ENCODE data around the gene PAFAH2. TPM values are rescaled to one million over a fixed set of nuclear protein-coding genes. Genes with fewer than 3 reads are reported as not detected.

PAFAH2 gene
- total RNA-seq, 1 experiment from 2014 or later: 6.7 TPM

DNA sequence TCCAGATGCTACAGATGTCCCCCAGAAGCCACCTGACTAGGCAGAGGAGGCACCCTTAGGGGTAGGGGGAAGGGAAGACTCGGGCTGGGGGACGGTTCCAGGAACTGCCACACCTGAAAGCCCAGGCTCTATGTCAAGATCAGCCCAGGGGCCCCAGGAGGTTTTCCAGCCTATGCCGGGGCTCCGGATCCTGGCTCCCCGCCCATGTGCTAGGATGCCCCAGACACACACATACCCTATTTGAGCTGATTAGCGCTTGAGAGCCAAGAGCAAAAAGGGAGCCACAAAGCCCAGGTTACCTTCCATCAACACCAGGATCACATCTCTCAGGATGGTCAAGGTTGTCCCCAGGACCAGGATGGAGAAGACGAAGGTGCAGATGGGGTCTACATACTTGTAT is 43.5 kb upstream of the PAFAH2 start:
- intact Hi-C loops (cut with micrococcal nuclease; ENCODE audit: unreplicated experiment): no loop called here
- Histone ChIP-seq H3K9me3 (ENCODE audit: low read depth, low read length, poor library complexity, severe bottlenecking) (no peaks in the 10 kb centered on the region), H3K4me1 (ENCODE audit: insufficient read depth, low read length, poor library complexity, severe bottlenecking) (no peaks in the 10 kb centered on the region), H3K27ac (ENCODE audit: low read depth, low read length, poor library complexity, severe bottlenecking) (no peak overlapping the region), H3K4me3 (ENCODE audit: low read depth, low read length, poor library complexity, severe bottlenecking) (no peak overlapping the region), H3K36me3 (ENCODE audit: insufficient read depth, low read length, poor library complexity, severe bottlenecking) (no peaks in the 10 kb centered on the region), H3K27me3 (replicated peaks; ENCODE audit: insufficient read depth, low read depth, low read length, poor library complexity) (peaks cover 43% of the 10 kb centered on the region)
- TF ChIP-seq CTCF (conservative IDR thresholded peaks at IDR 0.05; ENCODE audit: low read depth, low read length) (no peak), EZH2 (IDR thresholded peaks at IDR 0.05; ENCODE audit: borderline replicate concordance, low read depth, low read length, poor library complexity, severe bottlenecking) (no peak)
- no TSS peak for BruUV-seq (replicated peaks)
- DNase-seq (ENCODE audit: low spot score): no peak
- ChIA-PET CTCF (no interaction called here), POLR2A (ENCODE audit: low non-redundant PET) (no interaction called here)

- intact Hi-C loops (cut with micrococcal nuclease; ENCODE audit: unreplicated experiment): loop anchor here (5.0 kb wide), 1 partner anchor 108 kb away; no protein-coding TSS in a partner anchor
- peaks cover 5% of the 10 kb centered on the region for H3K4me1 ChIP-seq (ENCODE audit: insufficient read depth, low read length, poor library complexity, severe bottlenecking)
- H3K4me3 ChIP-seq (ENCODE audit: low read depth, low read length, poor library complexity, severe bottlenecking): no peak overlapping the region
- ChIA-PET POLR2A (ENCODE audit: low non-redundant PET) (no interaction called here), CTCF (no interaction called here)
- H3K36me3 ChIP-seq (ENCODE audit: insufficient read depth, low read length, poor library complexity, severe bottlenecking): no peaks in the 10 kb centered on the region
- peaks cover 18% of the 10 kb centered on the region for H3K27me3 ChIP-seq (replicated peaks; ENCODE audit: insufficient read depth, low read depth, low read length, poor library complexity)
- H3K27ac ChIP-seq (ENCODE audit: low read depth, low read length, poor library complexity, severe bottlenecking): no peak overlapping the region
- BruUV-seq (replicated peaks): no TSS peak
- TF ChIP-seq EZH2 (IDR thresholded peaks at IDR 0.05; ENCODE audit: borderline replicate concordance, low read depth, low read length, poor library complexity, severe bottlenecking) (no peak), CTCF (conservative IDR thresholded peaks at IDR 0.05; ENCODE audit: low read depth, low read length) (no peak)
- H3K9me3 ChIP-seq (ENCODE audit: low read depth, low read length, poor library complexity, severe bottlenecking): no peaks in the 10 kb centered on the region
- DNase-seq (ENCODE audit: low spot score): no peak
Measured at GRCh38 chr1:26038904-26039303, 41.0 kb upstream of the PAFAH2 start.

- ChIA-PET CTCF (interaction anchor here (0.6 kb wide), 1 partner anchor 146 kb away, joined by 6 read pairs; no protein-coding TSS in a partner anchor), POLR2A (ENCODE audit: low non-redundant PET) (no interaction called here)
- no peak for DNase-seq (ENCODE audit: low spot score)
- peaks cover 14% of the 10 kb centered on the region for H3K27me3 ChIP-seq (replicated peaks; ENCODE audit: insufficient read depth, low read depth, low read length, poor library complexity)
- H3K27ac ChIP-seq (ENCODE audit: low read depth, low read length, poor library complexity, severe bottlenecking): no peak overlapping the region
- no peaks in the 10 kb centered on the region for H3K9me3 ChIP-seq (ENCODE audit: low read depth, low read length, poor library complexity, severe bottlenecking)
- H3K4me3 ChIP-seq (ENCODE audit: low read depth, low read length, poor library complexity, severe bottlenecking): no peak overlapping the region
- intact Hi-C loops (cut with micrococcal nuclease; ENCODE audit: unreplicated experiment): loop anchor here (5.0 kb wide), 1 partner anchor 109 kb away; no protein-coding TSS in a partner anchor
- H3K4me1 ChIP-seq (ENCODE audit: insufficient read depth, low read length, poor library complexity, severe bottlenecking): peaks cover 5% of the 10 kb centered on the region
- no peaks in the 10 kb centered on the region for H3K36me3 ChIP-seq (ENCODE audit: insufficient read depth, low read length, poor library complexity, severe bottlenecking)
- TF ChIP-seq EZH2 (IDR thresholded peaks at IDR 0.05; ENCODE audit: borderline replicate concordance, low read depth, low read length, poor library complexity, severe bottlenecking) (no peak), CTCF (conservative IDR thresholded peaks at IDR 0.05; ENCODE audit: low read depth, low read length) (no peak)
- no TSS peak for BruUV-seq (replicated peaks)
Measured at GRCh38 chr1:26038477-26038876, 40.6 kb upstream of the PAFAH2 start.

All from A673 (cell line).